GM12872 (cell line): Measurements from ENCODE around the gene CYFIP1.

Experiments
- CTCF ChIP-seq: IDR thresholded peaks from 3 replicates; pipeline ENCODE4 v1.5.1; 2011; ENCODE audit warnings: low read depth, mild to moderate bottlenecking, low read length, moderate library complexity; ENCODE audit not compliant: insufficient read depth

CYFIP1 gene

GRCh38 chr15:22978691-22979237 lies 1.4 kb downstream of the CYFIP1 start:
- no peak for TF ChIP-seq CTCF

GRCh38 chr15:22974745-22975144 lies 5.4 kb downstream of the CYFIP1 start:
- TF ChIP-seq CTCF = no peak

GRCh38 chr15:22973987-22974386 lies 6.2 kb downstream of the CYFIP1 start:
- TF ChIP-seq CTCF = no peak

- no peak for TF ChIP-seq CTCF
Measured at GRCh38 chr15:22973286-22973685, 6.9 kb downstream of the CYFIP1 start.

- TF ChIP-seq CTCF = no peak
Measured at GRCh38 chr15:22969489-22969888, 10.7 kb downstream of the CYFIP1 start.

GRCh38 chr15:22968366-22968765 lies 11.8 kb downstream of the CYFIP1 start:
- no peak for TF ChIP-seq CTCF

- no peak for TF ChIP-seq CTCF
Measured at GRCh38 chr15:22967084-22967770, 12.9 kb downstream of the CYFIP1 start.
